Measurements from ENCODE around the gene PPP3R1. TPM values are rescaled to one million over a fixed set of nuclear protein-coding genes. Genes with fewer than 3 reads are reported as not detected.
A peak's percentile ranks its signal among the peaks of the same experiment; 100 is the strongest.

PPP3R1 gene
- total and polyA plus RNA-seq, 2 donors from 2014 or later: 18.3 to 50.8 TPM

DNA sequence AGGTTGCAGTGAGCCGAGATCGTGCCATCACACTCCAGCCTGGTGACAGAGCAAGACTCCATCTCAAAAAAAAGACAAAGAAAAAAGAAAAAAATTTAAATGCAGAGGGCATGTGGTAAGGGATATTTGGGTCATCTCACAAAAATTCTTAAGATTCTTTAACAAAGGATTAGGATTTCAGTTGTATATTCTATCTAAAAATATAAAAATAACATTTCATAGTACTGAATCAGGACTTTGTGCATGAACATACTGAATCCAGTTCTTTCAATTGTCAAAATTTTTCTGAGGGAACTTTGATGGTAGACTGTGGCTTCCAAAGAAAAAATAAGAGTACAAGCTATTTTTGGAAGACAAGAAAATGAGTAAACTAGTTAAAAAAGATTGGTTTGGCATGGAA is 6.5 kb upstream of the PPP3R1 start:
- H3K27me3 ChIP-seq (ENCODE audit: control insufficient read depth, insufficient read depth, low read length): no peaks in the 10 kb centered on the region
- H3K4me3 ChIP-seq (ENCODE audit: low read length in 3 of 3): no peak overlapping the region
- no peaks in the 10 kb centered on the region for H3K4me1 ChIP-seq (ENCODE audit: control insufficient read depth in 2 of 3, insufficient read depth in 2 of 3, low read depth in 1 of 3, low read length in 3 of 3)
- H3K27ac ChIP-seq (ENCODE audit: low read depth in 2 of 2, low read length in 2 of 2): no peak overlapping the region
- TF ChIP-seq, protein P1, sequence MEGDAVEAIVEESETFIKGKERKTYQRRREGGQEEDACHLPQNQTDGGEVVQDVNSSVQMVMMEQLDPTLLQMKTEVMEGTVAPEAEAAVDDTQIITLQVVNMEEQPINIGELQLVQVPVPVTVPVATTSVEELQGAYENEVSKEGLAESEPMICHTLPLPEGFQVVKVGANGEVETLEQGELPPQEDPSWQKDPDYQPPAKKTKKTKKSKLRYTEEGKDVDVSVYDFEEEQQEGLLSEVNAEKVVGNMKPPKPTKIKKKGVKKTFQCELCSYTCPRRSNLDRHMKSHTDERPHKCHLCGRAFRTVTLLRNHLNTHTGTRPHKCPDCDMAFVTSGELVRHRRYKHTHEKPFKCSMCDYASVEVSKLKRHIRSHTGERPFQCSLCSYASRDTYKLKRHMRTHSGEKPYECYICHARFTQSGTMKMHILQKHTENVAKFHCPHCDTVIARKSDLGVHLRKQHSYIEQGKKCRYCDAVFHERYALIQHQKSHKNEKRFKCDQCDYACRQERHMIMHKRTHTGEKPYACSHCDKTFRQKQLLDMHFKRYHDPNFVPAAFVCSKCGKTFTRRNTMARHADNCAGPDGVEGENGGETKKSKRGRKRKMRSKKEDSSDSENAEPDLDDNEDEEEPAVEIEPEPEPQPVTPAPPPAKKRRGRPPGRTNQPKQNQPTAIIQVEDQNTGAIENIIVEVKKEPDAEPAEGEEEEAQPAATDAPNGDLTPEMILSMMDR (IDR thresholded peaks at IDR 0.05; ENCODE audit: borderline replicate concordance, extremely low read depth, insufficient read depth): no peak
- intact Hi-C loops (cut with DNase I): no loop called here
- H3K9me3 ChIP-seq (ENCODE audit: control insufficient read depth in 2 of 3, insufficient read depth in 1 of 3, low read length in 3 of 3): no peaks in the 10 kb centered on the region
- DNase-seq (no peak), FAIRE-seq (no peak)
- H3K36me3 ChIP-seq (ENCODE audit: control insufficient read depth in 2 of 3, insufficient read depth in 3 of 3, low read length in 3 of 3): no peaks in the 10 kb centered on the region
- H3K9ac ChIP-seq (ENCODE audit: low read length in 3 of 3): no peak overlapping the region

DNA sequence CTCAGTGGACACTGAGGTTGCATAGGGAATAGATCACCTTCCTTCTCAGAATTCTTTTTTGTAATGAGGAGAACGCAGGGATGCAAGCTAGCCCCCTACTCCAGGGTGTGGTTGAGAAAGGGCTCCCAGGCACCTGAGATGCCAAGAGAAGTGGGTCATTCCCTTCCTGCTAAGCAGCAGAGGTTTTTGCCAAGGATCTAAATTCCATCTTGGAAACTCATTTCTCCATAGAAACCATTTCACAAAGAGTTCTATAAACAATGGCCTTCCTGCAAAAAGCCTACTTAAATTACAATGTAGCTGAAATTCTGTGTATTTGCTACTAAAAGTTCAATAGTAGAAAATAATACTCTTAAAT is 3.7 kb upstream of the PPP3R1 start:
- intact Hi-C loops (cut with DNase I): no loop called here
- no peak overlapping the region for H3K4me3 ChIP-seq (ENCODE audit: low read length in 3 of 3)
- no peaks in the 10 kb centered on the region for H3K9me3 ChIP-seq (ENCODE audit: control insufficient read depth in 2 of 3, insufficient read depth in 1 of 3, low read length in 3 of 3)
- DNase-seq: no peak
- H3K27me3 ChIP-seq (ENCODE audit: control insufficient read depth, insufficient read depth, low read length): no peaks in the 10 kb centered on the region
- no peaks in the 10 kb centered on the region for H3K4me1 ChIP-seq (ENCODE audit: control insufficient read depth in 2 of 3, insufficient read depth in 2 of 3, low read depth in 1 of 3, low read length in 3 of 3)
- H3K36me3 ChIP-seq (ENCODE audit: control insufficient read depth in 2 of 3, insufficient read depth in 3 of 3, low read length in 3 of 3): no peaks in the 10 kb centered on the region
- no peak overlapping the region for H3K9ac ChIP-seq (ENCODE audit: low read length in 3 of 3)
- no peak for FAIRE-seq
- TF ChIP-seq, protein P1 (IDR thresholded peaks at IDR 0.05; ENCODE audit: borderline replicate concordance, extremely low read depth, insufficient read depth): no peak
- H3K27ac ChIP-seq (ENCODE audit: low read depth in 2 of 2, low read length in 2 of 2): no peak overlapping the region

DNA sequence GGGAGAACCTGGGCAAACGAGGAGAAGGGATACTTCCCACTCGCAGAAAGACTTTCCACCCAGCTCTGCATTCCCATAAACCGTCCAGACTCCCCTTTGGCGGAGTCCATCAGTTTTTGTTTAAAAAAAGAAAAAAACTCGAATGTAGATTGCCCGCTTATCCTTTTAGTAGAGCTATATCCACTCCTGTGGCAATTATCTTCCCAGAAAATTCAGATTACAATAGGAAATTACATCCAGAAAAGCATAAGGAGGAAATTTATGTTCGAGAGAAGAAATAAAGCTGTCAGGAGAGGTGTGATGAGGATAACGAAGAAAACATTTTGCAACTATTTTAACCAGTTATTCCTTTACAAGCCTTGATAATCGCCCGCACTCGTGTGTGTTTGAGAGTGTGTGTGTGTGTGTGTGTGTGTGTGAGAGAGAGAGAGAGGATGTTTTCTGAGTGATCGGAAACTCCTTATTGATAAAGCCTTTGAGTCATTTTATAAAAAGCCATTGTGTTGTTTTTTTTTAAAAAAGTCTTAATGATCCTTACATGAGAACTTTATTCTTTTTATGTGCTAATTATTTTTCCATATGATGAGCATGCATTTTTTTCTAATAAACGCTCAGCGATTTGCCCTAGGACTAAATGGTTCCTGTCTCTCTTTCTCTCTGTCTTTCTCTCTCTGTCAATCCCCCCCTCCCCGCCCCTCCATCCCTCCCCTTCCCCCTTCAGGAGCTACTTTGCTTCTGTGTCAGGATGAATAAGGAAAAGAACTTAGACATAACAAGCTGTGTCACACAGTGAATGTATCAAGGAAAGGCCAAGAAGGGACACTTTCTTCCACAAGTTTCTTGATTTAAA is 1.1 kb upstream of the PPP3R1 start:
- intact Hi-C loops (cut with DNase I): no loop called here
- FAIRE-seq: no peak

More for the DNA sequence above, 1.1 kb upstream of the PPP3R1 start:
- Histone ChIP-seq H3K27me3 (ENCODE audit: control insufficient read depth, insufficient read depth, low read length) (no peaks in the 10 kb centered on the region), H3K36me3 (ENCODE audit: control insufficient read depth in 2 of 3, insufficient read depth in 3 of 3, low read length in 3 of 3) (no peaks in the 10 kb centered on the region), H3K4me3 (ENCODE audit: low read length in 3 of 3) (peak overlapping the region; percentile 94 to 100 (median 97)), H3K4me1 (ENCODE audit: control insufficient read depth in 2 of 3, insufficient read depth in 2 of 3, low read depth in 1 of 3, low read length in 3 of 3) (peaks cover 0 to 9% (median 8%) of the 10 kb centered on the region in 3 donors), H3K9me3 (ENCODE audit: control insufficient read depth in 2 of 3, insufficient read depth in 1 of 3, low read length in 3 of 3) (no peaks in the 10 kb centered on the region), H3K27ac (ENCODE audit: low read depth in 2 of 2, low read length in 2 of 2) (peak overlapping the region; percentile 91 to 98), H3K9ac (ENCODE audit: low read length in 3 of 3) (peak overlapping the region; percentile 93 to 94 (median 93))
- TF ChIP-seq, protein P1 (IDR thresholded peaks at IDR 0.05; ENCODE audit: borderline replicate concordance, extremely low read depth, insufficient read depth): no peak
- peak in 2 of 5 donors; percentile 18 to 43 for DNase-seq
